Omental fat pad (tissue), 4 donors: ENCODE measurements around the gene PLEK. TPM values are rescaled to one million over a fixed set of nuclear protein-coding genes. Genes with fewer than 3 reads are reported as not detected.

Source experiments
- ATAC-seq: fragments of 150-250 bp; one replicate; pipeline ENCODE4 v1.9.1; 2016; ENCODE audit warnings: mild to moderate bottlenecking, moderate library complexity; ENCODE audit not compliant: low FRiP score
- DNase-seq: peaks from one replicate; pipeline ENCODE4 v3.0.0-alpha.2; 2019; ENCODE audit warnings: low spot score
- CTCF ChIP-seq, 3 donors: fragments of 450-650 bp; IDR thresholded peaks; one replicate each; pipeline ENCODE4 v1.5.1; 2016 to 2017; ENCODE audit warnings: antibody characterized with exemption in 3 of 3, mild to moderate bottlenecking in 3 of 3, moderate library complexity in 2 of 3
- total RNA-seq, 4 donors: library from RNA; depleted of rRNA; stranded (reverse); fragments of >200 nt; gene quantifications; one replicate each; pipeline ENCODE4 v1.1.0, GENCODE V29; 2016

Gene PLEK
- total RNA-seq, 4 donors from 2014 or later, result 16.9 to 55.1 (median 31.9) TPM

- ATAC-seq, result no peak
- TF ChIP-seq CTCF (IDR thresholded peaks at IDR 0.05), result no peak
- DNase-seq, result no peak
Observed at GRCh38 chr2:68384485-68385107, 19.5 kb downstream of the PLEK start.

GRCh38 chr2:68385220-68385906 is 20.3 kb downstream of the PLEK start:
- no peak for TF ChIP-seq CTCF (IDR thresholded peaks at IDR 0.05)
- ATAC-seq (no peak), DNase-seq (no peak)

GRCh38 chr2:68385907-68386287 is 20.8 kb downstream of the PLEK start:
- DNase-seq (no peak), ATAC-seq (no peak)
- TF ChIP-seq CTCF (IDR thresholded peaks at IDR 0.05), result no peak

- DNase-seq, result no peak
- ATAC-seq, result no peak
- TF ChIP-seq CTCF (IDR thresholded peaks at IDR 0.05), result no peak
Observed at GRCh38 chr2:68386365-68386764, 21.3 kb downstream of the PLEK start.

- DNase-seq (no peak), ATAC-seq (no peak)
- no peak for TF ChIP-seq CTCF (IDR thresholded peaks at IDR 0.05)
Observed at GRCh38 chr2:68387408-68388350, 22.6 kb downstream of the PLEK start.

- DNase-seq (no peak), ATAC-seq (no peak)
- TF ChIP-seq CTCF (IDR thresholded peaks at IDR 0.05), result no peak
Observed at GRCh38 chr2:68388358-68388757, 23.3 kb downstream of the PLEK start.
